MG63 (cell line): ENCODE data around the gene HS3ST3B1. TPM values are rescaled to one million over a fixed set of nuclear protein-coding genes. Genes with fewer than 3 reads are reported as not detected.

Experiments
- DNase-seq: peaks from one replicate; pipeline ENCODE4 v3.0.0-alpha.2; 2020
- H3K27me3 ChIP-seq: fragments of 250-450 bp; sonication (Bioruptor Pico); 2 replicates; pipeline ENCODE4 v1.5.1; 2020; ENCODE audit warnings: mild to moderate bottlenecking, moderate library complexity
- H3K36me3 ChIP-seq: fragments of 250-450 bp; sonication (Bioruptor Pico); 2 replicates; pipeline ENCODE4 v1.5.1; 2020; ENCODE audit warnings: mild to moderate bottlenecking, moderate library complexity
- H3K4me3 ChIP-seq: fragments of 250-450 bp; sonication (Bioruptor Pico); 2 replicates; pipeline ENCODE4 v1.5.1; 2020; ENCODE audit warnings: mild to moderate bottlenecking, moderate library complexity
- H3K9me3 ChIP-seq: fragments of 250-450 bp; sonication (Bioruptor Pico); 2 replicates; pipeline ENCODE4 v1.5.1; 2020; ENCODE audit warnings: mild to moderate bottlenecking, moderate library complexity
- total RNA-seq: library from RNA; depleted of rRNA; stranded (reverse); fragments of >200 nt; shearing (Covaris generic); gene quantifications from 2 replicates; pipeline ENCODE4 v1.2.3, GENCODE V29; 2014; ENCODE audit warnings: low replicate concordance

Gene HS3ST3B1
- total RNA-seq, 1 experiment from 2014 or later: 0.49 TPM

DNA sequence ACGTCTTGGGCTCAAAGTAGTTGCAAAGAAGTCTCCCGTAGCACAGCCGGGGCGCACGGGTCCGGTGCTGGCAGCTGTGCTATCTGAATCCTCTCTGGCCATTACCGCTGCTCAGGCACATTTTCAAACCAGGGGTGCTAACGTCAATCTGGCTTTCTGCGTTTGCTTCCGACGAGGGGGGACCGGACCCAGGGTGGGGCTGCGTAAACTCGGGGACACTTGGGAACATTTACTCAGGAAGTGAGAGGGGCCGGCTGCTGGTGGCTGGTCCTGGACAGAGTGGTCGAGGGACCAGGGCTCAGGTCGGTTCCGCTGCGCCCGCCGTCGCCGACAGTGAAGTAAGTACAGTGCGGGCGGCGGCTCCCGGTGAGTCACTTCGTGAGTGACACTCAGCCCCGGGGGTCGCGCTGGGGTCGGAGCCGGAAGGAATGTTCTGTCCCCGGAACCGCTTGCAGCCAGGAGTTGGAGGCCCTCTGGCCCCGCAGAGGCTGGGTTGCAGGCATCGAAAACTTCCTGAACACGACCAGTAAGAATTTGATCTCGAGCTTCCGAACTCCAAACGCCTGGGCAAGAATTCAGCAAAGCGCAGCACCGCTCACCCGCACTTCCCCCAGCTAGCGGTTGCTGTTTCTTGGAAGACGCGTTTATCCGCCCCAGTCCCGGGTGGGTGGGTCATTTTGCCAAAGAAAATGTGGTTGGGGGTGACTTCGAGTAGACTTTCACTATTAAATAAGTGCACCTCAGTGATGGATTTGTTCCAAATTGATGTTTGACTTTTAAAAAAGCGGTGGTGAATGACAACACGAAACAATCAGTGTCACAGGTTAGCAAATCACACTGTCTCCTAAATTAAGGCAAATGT is 1.4 kb upstream of the HS3ST3B1 start:
- peak; percentile 26 for DNase-seq
- H3K4me3 ChIP-seq: peak overlapping the region; percentile 29

DNA sequence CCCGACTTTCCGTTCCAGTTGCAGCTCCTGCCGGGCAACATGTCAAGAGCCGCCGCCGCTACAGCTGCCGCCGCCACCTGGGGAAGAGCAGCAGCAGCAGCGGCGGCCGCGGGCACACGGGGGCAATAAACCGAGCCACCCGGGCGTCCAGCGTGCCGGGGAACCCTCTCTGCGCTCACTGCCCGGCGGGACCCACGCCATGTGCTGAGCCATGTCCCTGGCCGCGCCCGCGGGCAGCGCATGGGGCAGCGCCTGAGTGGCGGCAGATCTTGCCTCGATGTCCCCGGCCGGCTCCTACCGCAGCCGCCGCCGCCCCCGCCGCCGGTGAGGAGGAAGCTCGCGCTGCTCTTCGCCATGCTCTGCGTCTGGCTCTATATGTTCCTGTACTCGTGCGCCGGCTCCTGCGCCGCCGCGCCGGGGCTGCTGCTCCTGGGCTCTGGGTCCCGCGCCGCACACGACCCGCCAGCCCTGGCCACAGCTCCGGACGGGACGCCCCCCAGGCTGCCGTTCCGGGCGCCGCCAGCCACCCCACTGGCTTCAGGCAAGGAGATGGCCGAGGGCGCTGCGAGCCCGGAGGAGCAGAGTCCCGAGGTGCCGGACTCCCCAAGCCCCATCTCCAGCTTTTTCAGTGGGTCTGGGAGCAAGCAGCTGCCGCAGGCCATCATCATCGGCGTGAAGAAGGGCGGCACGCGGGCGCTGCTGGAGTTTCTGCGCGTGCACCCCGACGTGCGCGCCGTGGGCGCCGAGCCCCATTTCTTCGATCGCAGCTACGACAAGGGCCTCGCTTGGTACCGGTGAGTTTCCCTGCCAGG is 604 bp downstream of the HS3ST3B1 start:
- Histone ChIP-seq H3K9me3 (no peaks in the 10 kb centered on the region), H3K36me3 (no peaks in the 10 kb centered on the region), H3K27me3 (no peaks in the 10 kb centered on the region), H3K4me3 (peak overlapping the region; percentile 59)
- no peak for DNase-seq

More for the DNA sequence above, 1.4 kb upstream of the HS3ST3B1 start:
- no peaks in the 10 kb centered on the region for H3K36me3 ChIP-seq
- no peaks in the 10 kb centered on the region for H3K27me3 ChIP-seq
- H3K9me3 ChIP-seq: no peaks in the 10 kb centered on the region

DNA sequence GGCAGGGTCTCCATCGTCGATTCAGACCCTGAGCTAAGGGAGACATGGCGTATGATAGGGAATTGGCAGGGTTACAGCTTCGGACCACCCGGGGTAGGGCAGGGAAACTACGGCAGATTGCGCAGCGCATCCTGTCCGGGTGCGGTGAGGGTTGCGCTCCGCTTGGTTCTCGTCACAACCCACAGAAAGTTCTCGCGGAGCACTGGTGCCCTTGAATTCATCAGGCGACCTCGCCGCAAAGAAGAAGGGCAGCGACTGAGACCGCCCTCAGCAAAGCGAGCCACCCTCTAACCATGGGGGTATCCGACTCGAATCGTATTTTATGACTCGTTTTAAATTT is 1.2 kb downstream of the HS3ST3B1 start:
- H3K36me3 ChIP-seq: no peaks in the 10 kb centered on the region

DNA sequence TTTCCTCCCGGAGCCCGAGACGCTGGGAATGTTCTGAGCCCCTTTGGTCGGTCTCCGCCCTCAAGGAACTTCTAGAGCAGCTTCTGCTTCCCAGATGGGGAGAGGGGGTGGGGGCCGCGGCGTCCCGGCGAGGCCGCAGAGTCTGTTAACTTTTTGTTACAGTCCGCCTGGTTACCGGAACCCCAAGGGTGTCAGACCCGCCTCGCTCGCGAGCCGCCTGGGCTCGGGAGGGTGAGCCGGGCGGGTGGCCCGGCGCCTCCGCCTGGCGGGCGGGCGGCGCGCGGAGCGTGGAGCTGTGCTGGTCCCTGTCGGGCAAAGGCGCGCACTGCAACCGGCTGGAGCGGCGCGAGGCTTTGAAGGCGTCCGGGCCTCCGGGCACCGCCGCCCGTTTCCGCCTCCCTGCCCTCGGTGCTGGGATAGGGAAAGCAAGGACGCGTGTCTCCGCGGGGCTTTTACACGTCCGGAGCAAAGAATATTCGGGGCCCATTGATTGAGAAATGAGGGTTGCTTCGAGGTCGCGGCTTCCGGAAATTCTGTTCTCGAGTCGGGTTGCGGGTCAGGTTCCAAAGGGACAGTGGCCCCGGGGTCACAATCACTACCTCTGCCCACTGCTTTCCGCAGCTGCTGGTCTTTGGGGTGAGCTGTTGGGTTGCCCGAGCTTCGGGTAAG is 1.7 kb downstream of the HS3ST3B1 start:
- H3K9me3 ChIP-seq: no peaks in the 10 kb centered on the region
- H3K4me3 ChIP-seq: peak overlapping the region; percentile 59
- no peaks in the 10 kb centered on the region for H3K27me3 ChIP-seq
- H3K36me3 ChIP-seq: no peaks in the 10 kb centered on the region
- peak; percentile 76 for DNase-seq

More for the DNA sequence above, 1.2 kb downstream of the HS3ST3B1 start:
- no peaks in the 10 kb centered on the region for H3K9me3 ChIP-seq
- H3K27me3 ChIP-seq: no peaks in the 10 kb centered on the region
- peak overlapping the region; percentile 59 for H3K4me3 ChIP-seq
- DNase-seq: no peak

DNA sequence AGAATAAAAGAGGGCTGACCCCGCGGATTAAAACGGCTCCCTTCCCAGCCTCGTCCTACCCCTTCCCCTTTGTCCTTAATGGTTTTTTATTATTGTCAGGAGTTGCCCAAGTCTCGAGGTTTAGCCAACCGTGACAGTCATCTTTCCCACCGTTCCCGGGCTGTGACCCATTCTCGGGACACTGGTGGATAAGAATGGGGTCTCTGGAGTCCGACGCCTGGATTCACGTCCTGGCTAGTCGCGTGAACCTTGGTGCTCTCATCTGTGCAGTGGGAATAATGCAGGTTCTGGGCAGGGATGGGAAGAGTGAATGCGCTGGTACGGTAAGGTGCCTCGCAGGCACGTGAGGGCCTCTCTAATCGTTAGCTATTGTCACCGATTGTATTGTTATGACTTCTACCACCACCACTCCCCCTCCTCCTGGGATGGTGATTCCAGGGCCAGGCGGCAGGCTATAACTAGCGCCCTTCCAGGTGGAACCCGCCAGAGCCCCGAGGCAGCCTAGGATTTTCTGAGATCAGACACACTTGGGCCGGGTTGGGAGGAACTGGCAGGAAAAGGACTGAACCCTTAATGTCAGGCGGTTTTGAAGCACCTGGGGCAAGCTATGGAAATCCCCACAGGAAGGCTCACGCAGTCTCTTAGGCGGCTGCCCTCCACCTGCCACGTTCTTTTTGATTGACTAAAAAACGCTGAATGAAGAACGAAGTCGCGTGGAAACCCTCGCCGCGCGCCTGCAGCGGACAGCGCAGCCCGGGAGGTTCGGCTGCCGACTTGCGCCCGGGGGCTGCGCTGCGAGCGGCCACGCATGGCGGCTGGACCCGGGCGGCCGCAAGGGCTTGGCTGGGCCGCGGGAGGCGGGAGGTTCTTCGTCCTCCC is 2.7 kb downstream of the HS3ST3B1 start:
- H3K9me3 ChIP-seq: no peaks in the 10 kb centered on the region
- no peaks in the 10 kb centered on the region for H3K36me3 ChIP-seq
- DNase-seq: no peak
- H3K4me3 ChIP-seq: peak overlapping the region; percentile 9; the same call in 1 of the 2 replicates
- H3K27me3 ChIP-seq: no peaks in the 10 kb centered on the region

DNA sequence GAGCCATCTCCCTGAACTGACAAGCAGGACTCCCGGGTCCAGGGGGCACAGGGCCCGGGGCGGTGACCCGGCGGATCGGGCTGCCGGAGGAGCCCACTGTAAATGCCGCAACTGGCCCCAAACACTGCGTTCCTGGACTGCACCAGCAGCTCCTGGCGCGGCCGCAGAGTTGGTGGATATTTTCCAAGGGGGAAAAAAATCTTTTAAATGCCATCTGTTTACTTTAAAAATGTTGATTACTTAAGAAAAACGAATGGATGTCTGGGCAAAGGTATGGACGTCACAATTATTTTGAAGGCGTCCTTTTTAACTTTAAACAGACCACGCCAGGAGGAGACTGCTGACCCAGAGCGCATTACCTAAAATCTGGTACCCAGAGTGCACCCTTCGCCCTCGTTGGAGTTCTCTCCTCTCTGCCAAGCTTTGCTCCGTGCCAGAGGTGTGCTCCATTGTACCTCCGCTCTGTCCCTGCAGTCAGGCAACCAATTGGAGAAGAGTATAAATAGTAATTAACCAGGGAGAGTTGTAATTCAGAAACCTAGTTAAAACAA is 3.4 kb downstream of the HS3ST3B1 start:
- Histone ChIP-seq H3K36me3 (no peaks in the 10 kb centered on the region), H3K27me3 (no peaks in the 10 kb centered on the region), H3K9me3 (no peaks in the 10 kb centered on the region), H3K4me3 (no peak overlapping the region)
- DNase-seq: no peak

DNA sequence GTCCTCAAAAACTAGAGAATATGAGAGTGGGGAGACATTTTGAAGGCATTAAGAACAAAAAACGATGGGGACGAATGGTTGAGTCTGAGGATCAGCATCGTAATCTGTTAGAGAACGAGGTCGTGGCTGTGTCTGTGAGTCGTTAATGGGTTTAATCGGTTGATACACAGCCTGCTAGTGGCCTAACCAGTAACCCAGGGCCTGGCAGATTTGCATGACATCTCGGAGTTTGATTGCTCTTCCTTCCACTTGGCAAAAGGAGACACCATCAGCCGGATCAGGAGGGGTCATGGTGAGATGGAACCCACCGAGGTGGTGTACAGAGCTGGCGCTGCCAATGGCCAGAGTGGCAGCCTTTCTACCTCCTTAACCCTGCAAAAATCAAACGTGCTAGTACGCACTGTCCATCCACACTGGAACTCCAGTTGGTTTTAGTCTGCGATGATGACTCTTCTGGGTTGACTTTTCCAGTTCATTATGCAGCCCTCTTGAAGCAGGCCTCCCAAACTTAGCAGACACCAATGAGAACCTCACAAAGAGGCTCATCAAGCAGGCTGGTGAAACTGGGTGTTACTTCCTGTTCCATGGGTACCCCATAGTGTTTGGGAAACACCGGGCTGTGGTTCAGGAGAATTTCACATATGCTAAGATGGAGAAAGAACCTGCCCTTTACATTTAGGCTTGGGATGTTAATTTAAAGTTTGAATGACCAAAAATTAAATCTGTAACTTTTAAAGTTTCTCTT is 4.1 kb downstream of the HS3ST3B1 start:
- no peaks in the 10 kb centered on the region for H3K9me3 ChIP-seq
- no peaks in the 10 kb centered on the region for H3K36me3 ChIP-seq
- no peak for DNase-seq
- H3K27me3 ChIP-seq: no peaks in the 10 kb centered on the region
- no peak overlapping the region for H3K4me3 ChIP-seq

DNA sequence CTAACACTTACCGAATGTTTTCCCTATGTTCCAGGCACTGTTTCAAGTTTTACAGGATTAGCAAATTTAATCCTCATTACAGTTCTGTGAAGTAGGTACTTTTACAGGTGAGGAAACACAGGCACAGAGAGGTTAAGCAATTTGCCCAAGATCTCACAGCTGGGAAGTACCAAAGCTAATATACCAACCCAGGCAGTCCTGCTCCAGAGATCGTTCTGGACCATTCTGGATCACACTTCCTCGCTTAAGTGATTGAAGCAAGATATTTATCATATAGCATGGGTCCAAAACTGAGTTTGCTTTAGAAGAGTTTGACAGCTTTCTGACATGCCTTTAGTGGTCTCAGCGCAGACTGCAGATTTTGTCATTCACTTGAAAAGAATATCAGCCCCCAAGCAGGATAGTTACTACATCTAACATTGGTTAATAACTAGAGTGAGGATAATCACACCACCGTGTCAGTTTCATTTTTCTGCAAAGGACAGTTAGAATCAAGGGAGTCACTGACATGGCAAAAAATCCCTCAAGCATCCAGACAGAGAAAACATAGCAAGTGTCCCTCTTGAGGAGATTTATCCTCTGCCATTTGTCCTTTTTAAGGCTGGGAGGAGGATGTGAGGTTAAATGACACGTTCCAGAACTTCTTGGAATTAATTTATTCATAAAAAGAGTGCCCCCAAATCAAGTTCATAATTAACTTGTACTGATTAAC is 5.1 kb downstream of the HS3ST3B1 start:
- no peak for DNase-seq
- H3K9me3 ChIP-seq: no peaks in the 10 kb centered on the region
- H3K4me3 ChIP-seq: no peak overlapping the region
- H3K36me3 ChIP-seq: no peaks in the 10 kb centered on the region
- H3K27me3 ChIP-seq: no peaks in the 10 kb centered on the region

DNA sequence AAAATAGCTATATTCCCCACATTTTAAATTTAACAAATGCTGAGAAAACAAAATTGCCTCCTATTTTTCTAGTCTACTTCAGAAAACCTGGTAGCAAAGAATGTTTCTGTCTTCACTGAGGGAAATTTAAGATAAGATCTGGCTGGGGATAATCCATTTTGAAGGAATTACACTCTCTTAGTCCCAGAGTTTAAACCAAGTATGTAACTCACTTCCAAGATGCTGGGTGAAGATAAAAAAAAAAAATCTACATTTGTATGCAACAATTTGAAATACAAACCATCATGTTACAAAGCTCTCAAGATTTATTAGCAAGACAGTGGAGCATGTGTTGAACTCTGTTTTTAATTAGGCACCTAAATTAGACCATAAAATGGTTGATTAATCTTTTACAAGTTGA is 5.7 kb downstream of the HS3ST3B1 start:
- Histone ChIP-seq H3K4me3 (no peak overlapping the region), H3K27me3 (no peaks in the 10 kb centered on the region), H3K9me3 (no peaks in the 10 kb centered on the region), H3K36me3 (no peaks in the 10 kb centered on the region)
- no peak for DNase-seq

DNA sequence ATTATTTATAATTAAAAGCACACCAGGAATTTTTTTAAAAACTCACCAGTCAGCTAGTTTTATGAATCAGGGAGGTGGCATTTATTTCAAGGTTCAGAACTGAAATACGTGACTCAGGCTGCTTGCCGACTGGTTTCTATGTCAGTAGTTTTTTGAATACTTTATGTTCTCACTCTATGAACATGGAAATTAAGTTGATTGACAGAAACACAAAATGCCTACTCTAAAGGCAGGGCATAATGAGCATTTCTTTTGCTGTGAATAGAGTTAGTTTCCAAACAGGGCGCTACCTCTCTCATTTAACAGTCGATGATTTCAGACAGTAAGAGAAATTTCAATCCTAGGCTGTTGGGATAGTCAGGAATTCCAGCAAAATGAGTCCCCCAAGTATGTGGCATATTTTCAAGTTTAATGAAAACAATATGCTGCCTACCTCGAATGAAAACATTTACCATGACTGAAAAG is 6.7 kb downstream of the HS3ST3B1 start:
- Histone ChIP-seq H3K4me3 (peak overlapping the region; percentile 36), H3K27me3 (no peaks in the 10 kb centered on the region), H3K36me3 (no peaks in the 10 kb centered on the region), H3K9me3 (no peaks in the 10 kb centered on the region)
- DNase-seq: no peak

DNA sequence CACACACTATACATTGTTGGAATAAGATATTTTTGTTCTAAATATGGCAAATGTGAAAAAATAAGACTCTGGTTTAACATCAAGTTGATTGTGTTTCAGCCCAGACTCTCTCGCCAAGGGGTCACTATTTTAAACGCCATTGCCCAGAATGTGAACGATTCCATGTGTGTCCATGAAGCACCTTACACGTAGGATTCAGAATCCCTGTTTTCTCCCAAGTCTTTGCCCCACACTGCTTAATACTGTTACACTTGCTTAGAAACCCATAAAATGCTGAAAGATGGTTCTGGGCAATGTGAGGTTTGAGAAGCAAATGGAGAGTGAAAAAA is 7.7 kb downstream of the HS3ST3B1 start:
- Histone ChIP-seq H3K9me3 (no peaks in the 10 kb centered on the region), H3K27me3 (no peaks in the 10 kb centered on the region), H3K4me3 (peak overlapping the region; percentile 42), H3K36me3 (no peaks in the 10 kb centered on the region)
- DNase-seq: no peak

DNA sequence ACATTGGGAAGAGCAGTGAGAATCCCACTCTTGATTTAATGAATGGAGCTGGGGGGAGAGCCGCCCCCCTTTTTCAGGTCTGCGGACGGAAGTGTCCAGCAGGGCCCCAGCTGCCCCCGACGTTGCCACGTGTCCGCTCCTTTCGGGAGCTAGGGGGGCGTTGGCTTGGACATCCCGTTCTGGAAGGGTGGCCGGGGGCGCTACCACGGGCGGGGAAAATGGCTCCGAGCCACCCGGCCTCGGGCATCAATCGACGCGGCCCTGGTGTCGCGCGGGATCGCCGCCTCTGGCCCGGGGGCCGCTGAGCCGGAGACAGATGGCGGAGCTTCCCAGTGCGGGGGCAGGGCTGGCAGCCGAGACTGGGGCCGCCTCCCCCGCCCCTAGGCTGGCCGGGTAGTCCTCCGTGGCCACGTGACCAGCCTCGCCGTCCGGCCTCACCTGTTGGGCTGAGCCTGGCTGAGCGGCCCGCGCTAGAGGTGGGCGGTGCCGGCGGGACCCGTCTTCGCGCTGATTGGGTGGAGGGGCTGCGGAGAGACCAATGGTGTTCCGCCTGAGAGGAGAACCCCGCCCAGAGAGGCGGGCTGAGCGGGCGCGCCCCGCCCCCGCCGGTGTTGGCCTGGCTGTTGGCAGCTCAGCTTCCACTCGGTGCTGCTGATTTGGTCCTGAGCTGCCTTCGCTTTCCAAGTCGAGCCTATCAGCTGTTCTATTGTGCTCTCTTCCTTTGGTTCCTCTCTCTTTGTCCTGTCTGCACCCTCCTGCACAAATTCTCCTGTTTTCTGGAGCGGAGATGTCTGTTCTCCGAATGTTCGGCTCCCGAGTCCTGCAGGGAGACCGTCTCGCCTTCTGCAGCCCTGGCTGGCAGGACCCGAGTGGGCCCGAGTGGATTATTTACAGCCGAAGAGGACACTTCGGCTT is 8.3 kb downstream of the HS3ST3B1 start:
- DNase-seq: peak; percentile 86
- Histone ChIP-seq H3K27me3 (no peaks in the 10 kb centered on the region), H3K4me3 (peak overlapping the region; percentile 42), H3K36me3 (no peaks in the 10 kb centered on the region), H3K9me3 (no peaks in the 10 kb centered on the region)

DNA sequence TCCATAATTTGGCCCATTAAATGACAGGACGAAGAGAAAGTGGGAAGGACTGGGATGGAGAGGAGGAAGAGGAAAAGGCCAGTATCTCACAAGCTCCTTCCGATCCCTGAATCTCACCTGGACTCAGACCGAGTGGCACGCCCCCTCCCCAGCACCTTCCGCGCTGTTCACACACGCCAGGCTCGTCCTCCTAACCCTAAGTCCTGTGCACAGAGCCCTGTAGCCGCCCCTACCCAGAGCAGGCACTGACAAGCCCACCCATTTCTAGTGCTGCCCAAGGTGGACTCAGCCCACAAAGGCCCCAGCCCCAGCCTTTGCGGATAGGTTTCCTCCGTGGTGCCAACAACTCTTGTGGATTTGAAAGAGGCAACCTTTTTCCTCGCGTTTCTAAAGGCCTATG is 9.2 kb downstream of the HS3ST3B1 start:
- Histone ChIP-seq H3K36me3 (no peaks in the 10 kb centered on the region), H3K9me3 (no peaks in the 10 kb centered on the region), H3K27me3 (no peaks in the 10 kb centered on the region), H3K4me3 (no peak overlapping the region)
- no peak for DNase-seq

DNA sequence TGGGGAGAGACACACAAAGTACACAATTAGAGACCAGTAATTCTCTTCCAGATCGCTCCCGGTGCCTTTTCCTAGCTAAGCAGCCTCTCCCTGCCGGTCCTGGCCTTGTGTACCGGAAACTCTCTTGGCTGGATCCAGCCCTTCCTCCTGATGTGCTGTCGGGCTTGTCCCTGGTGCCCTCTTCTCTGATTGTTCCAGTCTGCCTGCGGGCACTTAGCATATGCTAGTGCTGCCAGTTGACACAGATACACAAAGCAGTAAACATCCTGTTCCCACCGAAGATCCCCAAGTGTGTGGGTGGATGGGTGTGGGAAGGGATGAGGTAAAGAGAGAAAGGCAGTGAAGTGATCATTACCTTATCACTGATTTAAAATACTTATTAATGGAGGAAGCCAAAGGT is 9.7 kb downstream of the HS3ST3B1 start:
- Histone ChIP-seq H3K27me3 (no peaks in the 10 kb centered on the region), H3K9me3 (no peaks in the 10 kb centered on the region), H3K36me3 (no peaks in the 10 kb centered on the region), H3K4me3 (no peak overlapping the region)
- no peak for DNase-seq
